Stomach (tissue), 9 donors: ENCODE results near the gene ATP10B. TPM values are rescaled to one million over a fixed set of nuclear protein-coding genes. Genes with fewer than 3 reads are reported as not detected.

ENCODE experiments used
- DNase-seq, 2 donors: peaks; one replicate each; pipeline versions ENCODE4 v3.0.0 to v3.0.0-alpha.2; 2013 to 2019
- H3K27ac ChIP-seq, 5 donors: fragments of 200-600 bp in 4 of 5; sonication (generic) in 4 of 5; one replicate each; pipeline ENCODE4 v1.5.1; 2013 to 2019; ENCODE audit warnings: mild to moderate bottlenecking in 1 of 5, moderate library complexity in 1 of 5
- H3K27me3 ChIP-seq, 3 donors: fragments of 200-600 bp; sonication (generic); one replicate each; pipeline ENCODE4 v1.5.1; 2017 to 2019; ENCODE audit warnings: mixed run types in 1 of 3
- H3K36me3 ChIP-seq, 4 donors: fragments of 200-600 bp; sonication (generic); 1 replicate in 3 of 4; 2 replicates in 1 of 4; pipeline ENCODE4 v1.5.1; 2016 to 2019
- H3K4me1 ChIP-seq, 4 donors: fragments of 200-600 bp; sonication (generic); one replicate each; pipeline ENCODE4 v1.5.1; 2016 to 2019
- H3K4me3 ChIP-seq, 4 donors: fragments of 200-600 bp; sonication (generic) in 3 of 4; one replicate each; pipeline ENCODE4 v1.5.1; 2016 to 2019; ENCODE audit warnings: mild to moderate bottlenecking in 1 of 4
- H3K9me3 ChIP-seq, 4 donors: fragments of 200-600 bp; sonication (generic); one replicate each; pipeline ENCODE4 v1.5.1; 2016 to 2019
- CTCF ChIP-seq, 7 experiments: fragments of 450-650 bp in 4 of 7; fragments of 200-600 bp in 3 of 7; sonication (generic) in 3 of 7; IDR thresholded peaks; one replicate each; pipeline ENCODE4 v1.5.1; 2016 to 2019; ENCODE audit warnings: antibody characterized with exemption in 7 of 7, control low read depth in 2 of 7, mild to moderate bottlenecking in 1 of 7
- EP300 ChIP-seq: sonication (generic); formaldehyde crosslinking; IDR thresholded peaks from one replicate; pipeline ENCODE4 v1.6.1; 2017; ENCODE audit warnings: antibody characterized with exemption
- POLR2A ChIP-seq, 4 donors: fragments of 450-650 bp; IDR thresholded peaks; one replicate each; pipeline ENCODE4 v1.6.1; 2016; ENCODE audit warnings: antibody characterized with exemption in 4 of 4, control low read depth in 2 of 4, mild to moderate bottlenecking in 1 of 4, moderate library complexity in 1 of 4
- POLR2AphosphoS5 ChIP-seq, 3 donors: sonication (generic); formaldehyde crosslinking; IDR thresholded peaks; one replicate each; pipeline ENCODE4 v1.6.1; 2016; ENCODE audit warnings: antibody characterized with exemption in 3 of 3
- WGBS, 5 donors: extraction: QIAGEN DNeasy Blood & Tissue Kit in 3 of 5; methylation state at CpG; one replicate each; pipeline versions ENCODE4 v1.1.5 to v1.1.7; 2013 to 2018; 5-methylcytosine and 5-hydroxymethylcytosine counted together
- intact Hi-C: fragments of 100-400 bp; cut with DNase I; formaldehyde crosslinking; loops from one replicate; pipeline ENCODE4 v1.15.1; 2023; ENCODE audit warnings: low total_unique reads
- polyA plus RNA-seq, 3 donors: library from polyadenylated mRNA; stranded (reverse); fragments of 200-250 nt; gene quantifications; one replicate each; pipeline ENCODE4 v1.2.3, GENCODE V29; 2013
- total RNA-seq, 5 donors: library from RNA; depleted of rRNA; stranded (reverse); fragments of >200 nt; gene quantifications; one replicate each; pipeline versions ENCODE4 v1.1.0 to v1.2.3, GENCODE V29; 2014 to 2016
- donor health status: healthy with polysubstance abuse.
- donor health status: Bipolar disorder and iron deficiency.
- donor health status: healthy.

Gene ATP10B
- total and polyA plus RNA-seq, 8 donors, result 0.25 to 115 (median 4.4) TPM

GRCh38 chr5:160547061-160547460 lies 304.9 kb downstream of the ATP10B start:
- H3K27ac ChIP-seq, result no peak overlapping the region
- intact Hi-C loops, result no loop called here
- H3K9me3 ChIP-seq, result no peaks in the 10 kb centered on the region
- H3K36me3 ChIP-seq, result no peaks in the 10 kb centered on the region
- no peak for DNase-seq
- WGBS, 5 donors, result 83 to 97% (median 86%) methylated on average over 2 of the region's 2 CpGs
- no peaks in the 10 kb centered on the region for H3K4me1 ChIP-seq
- TF ChIP-seq CTCF (IDR thresholded peaks at IDR 0.05) (no peak), EP300 (no peak), POLR2AphosphoS5 (IDR thresholded peaks at IDR 0.05) (no peak), POLR2A (IDR thresholded peaks at IDR 0.05) (no peak)
- H3K27me3 ChIP-seq, result peaks cover 0 to 7% (median 0%) of the 10 kb centered on the region in 3 donors
- H3K4me3 ChIP-seq, result no peak overlapping the region

- no peaks in the 10 kb centered on the region for H3K4me1 ChIP-seq
- no peak overlapping the region for H3K4me3 ChIP-seq
- no peak for DNase-seq
- H3K27ac ChIP-seq, result no peak overlapping the region
- H3K9me3 ChIP-seq, result no peaks in the 10 kb centered on the region
- H3K27me3 ChIP-seq, result peaks cover 0 to 7% (median 0%) of the 10 kb centered on the region in 3 donors
- 79 to 93% (median 89%) methylated on average over 1 of the region's 1 CpG for WGBS, 5 donors
- no peak for TF ChIP-seq EP300
- TF ChIP-seq POLR2AphosphoS5 (IDR thresholded peaks at IDR 0.05), result no peak
- no peak for TF ChIP-seq CTCF (IDR thresholded peaks at IDR 0.05)
- no peak for TF ChIP-seq POLR2A (IDR thresholded peaks at IDR 0.05)
- intact Hi-C loops, result no loop called here
- no peaks in the 10 kb centered on the region for H3K36me3 ChIP-seq
These were observed 306.2 kb downstream of the ATP10B start for GRCh38 chr5:160545832-160546231.

GRCh38 chr5:160543395-160543794 lies 308.6 kb downstream of the ATP10B start:
- TF ChIP-seq EP300 (no peak), CTCF (IDR thresholded peaks at IDR 0.05) (no peak), POLR2AphosphoS5 (IDR thresholded peaks at IDR 0.05) (no peak), POLR2A (IDR thresholded peaks at IDR 0.05) (no peak)
- Histone ChIP-seq H3K4me1 (no peaks in the 10 kb centered on the region), H3K27me3 (peaks cover 0 to 7% (median 0%) of the 10 kb centered on the region in 3 donors), H3K9me3 (no peaks in the 10 kb centered on the region), H3K27ac (no peak overlapping the region), H3K4me3 (no peak overlapping the region), H3K36me3 (no peaks in the 10 kb centered on the region)
- no peak for DNase-seq
- intact Hi-C loops, result no loop called here
- 70 to 87% (median 75%) methylated on average over 1 of the region's 1 CpG for WGBS, 5 donors

GRCh38 chr5:160542840-160543239 lies 309.2 kb downstream of the ATP10B start:
- WGBS, 5 donors, result 73 to 88% (median 82%) methylated on average over 2 of the region's 2 CpGs
- intact Hi-C loops, result no loop called here
- no peaks in the 10 kb centered on the region for H3K36me3 ChIP-seq
- no peaks in the 10 kb centered on the region for H3K9me3 ChIP-seq
- H3K4me3 ChIP-seq, result no peak overlapping the region
- H3K4me1 ChIP-seq, result no peaks in the 10 kb centered on the region
- no peak for TF ChIP-seq POLR2A (IDR thresholded peaks at IDR 0.05)
- TF ChIP-seq EP300, result no peak
- no peak for TF ChIP-seq CTCF (IDR thresholded peaks at IDR 0.05)
- no peak for TF ChIP-seq POLR2AphosphoS5 (IDR thresholded peaks at IDR 0.05)
- H3K27me3 ChIP-seq, result peaks cover 0 to 7% (median 0%) of the 10 kb centered on the region in 3 donors
- no peak for DNase-seq
- no peak overlapping the region for H3K27ac ChIP-seq
